Measurements from ENCODE around the gene POLR3A. TPM values are rescaled to one million over a fixed set of nuclear protein-coding genes. Genes with fewer than 3 reads are reported as not detected.

POLR3A gene
- total RNA-seq, 1 experiment from 2014 or later, result 38.0 TPM

DNA sequence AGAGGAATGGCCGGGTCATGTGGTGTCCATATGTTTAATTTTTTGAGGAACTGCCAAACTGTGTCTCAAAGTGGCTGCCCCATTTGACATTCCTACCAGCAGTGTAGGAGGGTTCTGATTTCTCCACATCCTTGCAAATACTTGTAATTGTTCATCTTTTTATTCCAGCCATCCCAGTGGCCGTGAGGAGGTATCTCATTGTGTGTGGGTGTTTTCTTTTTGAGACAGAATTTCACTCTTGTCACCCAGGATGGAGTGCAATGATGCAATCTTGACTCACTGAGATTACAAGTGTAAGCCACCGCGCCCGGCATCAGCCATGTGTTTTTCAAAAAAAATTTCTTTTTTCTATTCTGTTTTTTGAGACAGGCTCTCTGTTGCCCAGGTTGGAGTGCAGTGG, 64.0 kb downstream of the POLR3A start:
- Histone ChIP-seq H2AFZ (ENCODE audit: low read length) (no peak overlapping the region), H3K4me2 (ENCODE audit: insufficient read depth, insufficient read length, low read length) (no peak overlapping the region), H3K23me2 (ENCODE audit: insufficient read length, low read depth, low read length, poor library complexity, severe bottlenecking) (no peaks in the 10 kb centered on the region), H2BK120ac (ENCODE audit: low read depth, low read length, poor library complexity, severe bottlenecking) (no peak overlapping the region), H3K4me1 (ENCODE audit: insufficient read depth, low read length) (no peaks in the 10 kb centered on the region), H3K27ac (ENCODE audit: insufficient read length, low read depth, low read length) (no peak overlapping the region), H2BK15ac (ENCODE audit: low read depth, low read length) (no peak overlapping the region), H2BK12ac (ENCODE audit: insufficient read length, low read depth, low read length) (no peak overlapping the region), H3K14ac (ENCODE audit: insufficient read depth, low read length) (no peak overlapping the region), H4K91ac (ENCODE audit: insufficient read length, low read depth, low read length) (no peak overlapping the region), H4K5ac (ENCODE audit: insufficient read length, low read depth, low read length) (no peak overlapping the region), H4K8ac (replicated peaks; ENCODE audit: insufficient read length, low read depth, low read length) (no peak overlapping the region), H2AK5ac (ENCODE audit: insufficient read length, low read length) (no peak overlapping the region), H3T11ph (ENCODE audit: low read length) (no peak overlapping the region), H4K20me1 (ENCODE audit: control insufficient read depth, insufficient read depth, insufficient read length) (no peaks in the 10 kb centered on the region), H3K56ac (ENCODE audit: insufficient read length, low read depth, low read length) (no peak overlapping the region), H2BK20ac (ENCODE audit: low read depth, low read length, poor library complexity, severe bottlenecking) (no peak overlapping the region), H3K23ac (ENCODE audit: insufficient read length, low read depth, low read length) (no peak overlapping the region), H3K18ac (ENCODE audit: insufficient read length, low read depth, low read length) (no peak overlapping the region), H3K4ac (ENCODE audit: low read depth, low read length) (no peak overlapping the region), H3K9ac (ENCODE audit: extremely low read depth, insufficient read length, low read length) (no peak overlapping the region), H3K27me3 (ENCODE audit: insufficient read depth, low read length) (no peaks in the 10 kb centered on the region), H3K79me2 (ENCODE audit: insufficient read depth, low read length) (no peaks in the 10 kb centered on the region), H3K79me1 (ENCODE audit: insufficient read depth, low read depth, low read length, poor library complexity, severe bottlenecking) (no peaks in the 10 kb centered on the region), H3K9me3 (ENCODE audit: control insufficient read depth, low read depth, low read length) (peaks cover 14% of the 10 kb centered on the region), H2BK5ac (ENCODE audit: insufficient read length, low read length) (no peak overlapping the region)
- peaks cover 22 to 24% of the 10 kb centered on the region in 2 experiments for H3K9me3 Mint-ChIP-seq
- H3K4me3 Mint-ChIP-seq, result no peak overlapping the region
- peaks cover 6 to 10% of the 10 kb centered on the region in 2 experiments for H3K4me1 Mint-ChIP-seq
- DNase-seq, result no peak
- no peak overlapping the region for H3K27ac Mint-ChIP-seq
- H3K36me3 Mint-ChIP-seq (ENCODE audit: insufficient read depth in 1 of 3, low read depth in 3 of 3), result peaks cover 13 to 20% (median 18%) of the 10 kb centered on the region in 3 experiments
- no CpG with 5 or more reads among the region's 5 CpGs for WGBS (ENCODE audit: extremely low coverage, insufficient read length, low lambda C conversion rate)
- H3K27me3 Mint-ChIP-seq (ENCODE audit: low read depth), result no peaks in the 10 kb centered on the region
- TF ChIP-seq, protein P1, sequence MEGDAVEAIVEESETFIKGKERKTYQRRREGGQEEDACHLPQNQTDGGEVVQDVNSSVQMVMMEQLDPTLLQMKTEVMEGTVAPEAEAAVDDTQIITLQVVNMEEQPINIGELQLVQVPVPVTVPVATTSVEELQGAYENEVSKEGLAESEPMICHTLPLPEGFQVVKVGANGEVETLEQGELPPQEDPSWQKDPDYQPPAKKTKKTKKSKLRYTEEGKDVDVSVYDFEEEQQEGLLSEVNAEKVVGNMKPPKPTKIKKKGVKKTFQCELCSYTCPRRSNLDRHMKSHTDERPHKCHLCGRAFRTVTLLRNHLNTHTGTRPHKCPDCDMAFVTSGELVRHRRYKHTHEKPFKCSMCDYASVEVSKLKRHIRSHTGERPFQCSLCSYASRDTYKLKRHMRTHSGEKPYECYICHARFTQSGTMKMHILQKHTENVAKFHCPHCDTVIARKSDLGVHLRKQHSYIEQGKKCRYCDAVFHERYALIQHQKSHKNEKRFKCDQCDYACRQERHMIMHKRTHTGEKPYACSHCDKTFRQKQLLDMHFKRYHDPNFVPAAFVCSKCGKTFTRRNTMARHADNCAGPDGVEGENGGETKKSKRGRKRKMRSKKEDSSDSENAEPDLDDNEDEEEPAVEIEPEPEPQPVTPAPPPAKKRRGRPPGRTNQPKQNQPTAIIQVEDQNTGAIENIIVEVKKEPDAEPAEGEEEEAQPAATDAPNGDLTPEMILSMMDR (conservative IDR thresholded peaks at IDR 0.05), result no peak
